OCI-LY7 (cell line): ENCODE results near the gene STEAP4.

Source experiments
- CTCF ChIP-seq: fragments of 200-600 bp; sonication (generic); conservative IDR thresholded peaks from 2 replicates; pipeline ENCODE4 v1.5.1; 2014; ENCODE audit warnings: mild to moderate bottlenecking, antibody characterized with exemption, low read length, moderate library complexity, mixed read lengths
- EZH2phosphoT487 ChIP-seq: fragments of 200-600 bp; sonication (generic); IDR thresholded peaks from 2 replicates; pipeline ENCODE4 v1.6.1; 2018; ENCODE audit warnings: low read depth, borderline replicate concordance, mild to moderate bottlenecking, mixed run types, antibody characterized with exemption, low read length, moderate library complexity, mixed read lengths

GRCh38 chr7:88260719-88261118 is 46.0 kb downstream of the STEAP4 start:
- TF ChIP-seq CTCF (no peak), EZH2phosphoT487 (no peak)
